HG03378 (cell line): ENCODE results near the gene CEP290.
"Not testable (repeated sequence)": the region's sequence is repeated elsewhere in the genome, so short reads cannot be mapped to it uniquely, and the experiment has no call there.

ENCODE experiments used
- ATAC-seq: cut with Tn5 transposase; IDR thresholded peaks from one replicate; pipeline ENCODE4 v1.9.1; 2021; ENCODE audit warnings: mild to moderate bottlenecking, moderate library complexity; ENCODE audit not compliant: unreplicated experiment

CEP290 gene

DNA sequence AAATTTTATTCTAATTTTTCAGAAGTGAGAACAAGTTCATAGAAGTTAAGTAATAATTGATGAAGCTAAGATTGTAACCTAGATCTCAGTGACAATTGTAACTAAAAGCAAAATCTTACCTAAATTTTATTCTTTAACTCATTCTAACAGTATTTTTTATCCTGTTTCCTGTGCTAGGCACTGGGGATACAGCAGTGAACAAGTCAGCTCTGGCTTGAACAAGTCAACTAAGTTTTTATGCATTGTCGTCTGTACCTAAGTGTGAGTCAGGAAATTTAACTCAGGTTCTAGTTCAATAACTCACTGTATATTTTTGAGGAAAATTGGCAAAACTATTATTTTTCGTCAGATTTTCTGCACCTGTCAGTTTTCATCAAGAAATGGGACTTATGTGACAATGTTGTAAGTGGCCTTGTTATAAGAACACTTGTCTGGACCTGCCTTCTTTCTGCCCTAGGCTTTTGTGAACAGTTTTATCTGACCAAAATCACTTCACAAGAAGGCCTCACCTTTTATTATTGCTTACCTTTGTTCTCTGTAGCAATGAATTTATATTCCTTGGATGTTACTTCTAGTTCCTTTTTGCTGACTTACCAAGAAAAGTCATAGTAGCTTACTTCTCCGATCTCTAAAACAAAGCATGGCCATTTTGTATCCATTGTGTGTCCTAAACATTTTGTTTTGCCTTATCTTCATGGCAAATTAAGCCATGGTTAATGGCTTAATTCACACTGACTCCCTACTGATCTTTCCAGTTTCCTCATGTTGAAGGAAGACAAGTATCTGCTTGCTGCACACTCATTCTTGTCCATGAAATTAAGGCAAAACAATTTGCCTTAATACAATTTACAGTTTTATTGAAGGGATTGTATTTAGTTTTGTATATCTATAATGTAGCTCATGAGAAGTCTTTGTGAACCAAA lies 2.9 kb upstream of the CEP290 start:
- ATAC-seq = no peak

DNA sequence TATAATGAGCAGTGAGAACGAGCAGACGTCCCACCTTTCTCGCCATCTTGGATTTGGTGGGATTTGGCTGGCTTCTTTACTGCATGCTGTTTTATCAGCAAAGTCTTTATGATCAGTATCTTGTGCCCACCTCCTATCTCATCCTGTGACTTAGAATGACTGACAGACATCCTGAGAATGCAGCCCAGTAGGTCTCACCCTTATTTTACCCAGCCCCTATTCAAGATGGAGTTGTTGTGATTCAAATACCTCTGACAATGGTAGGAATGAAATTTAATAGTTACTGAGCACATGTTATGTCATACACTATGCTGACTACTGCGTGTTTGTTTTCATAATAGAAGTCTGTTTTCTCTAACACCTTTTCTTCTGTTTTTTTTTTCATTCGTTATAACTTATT lies 2.1 kb upstream of the CEP290 start:
- no peak for ATAC-seq

DNA sequence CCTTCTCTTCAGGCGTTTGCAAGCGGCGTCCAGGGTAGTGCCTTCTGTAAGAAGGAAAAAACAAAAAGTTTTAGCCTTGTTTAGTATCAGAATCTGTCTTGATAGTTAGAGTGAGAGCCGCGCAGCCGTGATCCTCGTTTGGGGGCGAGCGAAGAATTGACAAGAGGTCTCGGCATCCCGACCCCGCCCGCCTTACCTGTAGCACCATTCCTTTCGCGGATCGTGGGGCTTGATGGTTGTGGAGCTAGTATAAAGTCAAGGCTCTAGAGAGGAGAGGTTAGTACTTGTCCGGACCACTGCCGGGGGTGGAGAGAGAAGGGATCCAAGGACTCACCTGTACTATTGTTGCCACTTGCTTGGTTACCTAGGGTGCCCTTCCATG lies 713 bp upstream of the CEP290 start:
- no peak for ATAC-seq

DNA sequence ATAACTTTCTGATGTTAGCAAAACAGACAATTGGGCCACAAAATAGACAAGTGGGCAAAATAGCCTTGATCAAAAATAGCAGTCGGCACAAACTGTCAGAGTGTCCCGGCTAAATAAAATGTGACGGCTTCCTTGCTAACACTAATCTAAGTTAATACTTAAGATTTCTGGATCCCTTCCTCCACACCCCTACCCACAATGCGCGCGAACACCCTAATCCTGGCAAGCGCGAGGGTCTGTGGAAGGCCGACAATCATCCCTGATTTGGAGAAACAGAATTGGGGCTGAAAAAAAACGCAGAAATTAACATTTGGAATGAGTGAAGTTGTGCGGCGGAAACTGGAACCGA lies 489 bp downstream of the CEP290 start:
- no peak for ATAC-seq

DNA sequence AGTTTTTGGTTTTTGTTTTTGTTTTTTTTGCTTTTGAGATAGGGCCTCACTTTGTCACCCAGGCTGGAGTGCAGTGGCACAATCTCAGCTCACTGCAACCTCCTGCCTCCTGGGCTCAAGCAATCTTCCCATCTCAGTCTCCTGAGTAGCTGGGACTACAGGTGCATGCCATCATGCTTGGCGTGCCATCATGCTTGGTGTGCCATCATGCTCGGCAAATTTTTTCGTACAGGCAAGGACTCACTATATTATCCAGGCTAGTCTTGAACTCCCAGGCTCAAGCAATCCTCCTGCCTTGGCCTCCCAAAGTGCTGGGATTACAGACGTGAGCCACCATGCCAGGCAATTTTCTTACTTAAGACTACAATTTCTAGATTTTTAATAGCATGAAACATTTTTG lies 2.2 kb downstream of the CEP290 start:
- ATAC-seq = not testable (repeated sequence)

DNA sequence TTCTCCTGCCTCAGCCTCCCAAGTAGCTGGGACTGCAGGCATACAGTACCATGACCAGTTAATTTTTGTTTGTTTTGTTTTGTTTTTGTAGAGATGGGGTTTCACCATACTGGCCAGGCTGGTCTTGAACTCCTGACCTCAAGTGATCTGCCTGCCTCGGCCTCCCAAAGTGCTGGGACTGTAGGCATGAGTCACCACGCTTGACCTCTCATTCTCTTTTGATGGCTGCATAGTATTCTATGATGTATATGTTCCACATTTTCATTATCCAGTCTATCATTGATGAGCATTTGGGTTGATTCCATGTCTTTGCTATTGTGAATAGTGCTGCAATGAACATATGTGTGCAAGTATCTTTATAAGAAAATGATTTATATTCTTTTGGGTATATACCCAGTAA lies 8.7 kb downstream of the CEP290 start:
- not testable (repeated sequence) for ATAC-seq

DNA sequence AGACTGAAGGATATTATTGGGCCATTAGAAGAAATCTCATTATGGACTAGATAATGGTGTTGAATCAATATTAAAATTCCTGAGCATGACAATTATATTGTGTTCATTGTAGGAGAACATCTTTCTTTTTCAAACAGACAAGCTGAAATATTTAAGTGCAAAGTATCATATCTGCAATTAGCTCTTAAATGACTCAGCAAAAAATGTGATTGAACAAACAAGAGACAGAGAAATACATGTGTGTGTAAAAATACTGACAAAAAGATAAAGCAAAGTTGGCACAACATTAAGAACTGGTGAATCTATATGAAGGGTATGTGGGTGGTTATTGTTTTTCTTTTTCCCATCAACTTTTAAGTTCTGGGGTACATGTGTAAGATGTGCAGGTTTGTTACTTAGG lies 9.5 kb downstream of the CEP290 start:
- ATAC-seq = no peak

DNA sequence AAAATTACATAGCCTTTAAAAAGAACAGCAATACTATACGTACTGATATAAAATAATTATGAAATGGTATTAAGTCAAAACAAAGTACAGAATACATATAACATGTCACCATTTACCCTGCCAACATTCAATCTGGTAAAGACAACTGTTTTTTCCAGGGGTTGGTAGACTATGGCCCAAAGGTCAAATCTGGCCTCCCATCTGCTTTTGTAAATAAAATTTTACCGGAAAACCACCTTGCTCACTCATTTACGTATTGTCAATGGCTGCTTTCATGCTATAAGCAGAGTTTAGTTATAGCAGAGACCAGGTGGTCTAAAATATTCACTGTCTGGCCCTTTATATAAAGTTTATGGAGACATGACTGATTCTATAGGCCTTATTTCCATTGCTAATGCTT lies 14.0 kb downstream of the CEP290 start:
- ATAC-seq = no peak

DNA sequence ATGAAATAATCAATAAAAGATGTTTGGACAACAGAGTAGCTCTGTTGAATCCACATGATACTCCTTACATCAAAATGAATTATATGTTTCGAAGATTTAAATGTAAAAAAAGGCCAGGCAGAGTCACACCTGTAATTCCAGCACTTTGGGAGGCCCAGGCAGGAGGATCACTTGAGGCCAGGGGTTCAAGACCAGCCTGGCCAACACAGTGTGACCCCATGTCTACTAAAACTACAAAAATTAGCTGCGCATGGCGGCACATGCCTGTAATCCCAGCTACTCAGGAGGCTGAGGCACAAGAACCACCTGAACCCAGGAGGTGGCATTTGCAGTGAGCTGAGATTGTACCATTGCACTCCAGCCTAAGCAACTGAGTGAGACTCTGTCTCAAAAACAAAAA lies 14.8 kb downstream of the CEP290 start:
- no peak for ATAC-seq

DNA sequence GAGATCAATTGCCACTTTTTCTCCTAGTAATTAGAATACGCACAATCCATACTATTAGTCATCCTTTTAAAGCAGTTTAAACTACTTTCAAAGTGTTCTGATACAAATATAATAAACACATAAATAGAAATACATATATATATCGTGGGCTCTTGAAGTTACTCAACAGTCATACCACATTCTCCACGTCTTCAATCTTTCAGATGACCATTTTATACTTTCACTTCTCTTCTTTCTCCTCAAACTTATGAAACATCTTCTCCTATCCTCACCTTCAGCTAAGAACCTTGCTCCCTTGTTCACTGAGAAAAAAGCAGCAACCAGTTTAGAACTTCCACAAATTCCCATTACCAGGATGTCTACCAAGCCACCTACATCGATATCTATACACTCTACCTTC lies 19.2 kb downstream of the CEP290 start:
- peak; percentile 53 for ATAC-seq

DNA sequence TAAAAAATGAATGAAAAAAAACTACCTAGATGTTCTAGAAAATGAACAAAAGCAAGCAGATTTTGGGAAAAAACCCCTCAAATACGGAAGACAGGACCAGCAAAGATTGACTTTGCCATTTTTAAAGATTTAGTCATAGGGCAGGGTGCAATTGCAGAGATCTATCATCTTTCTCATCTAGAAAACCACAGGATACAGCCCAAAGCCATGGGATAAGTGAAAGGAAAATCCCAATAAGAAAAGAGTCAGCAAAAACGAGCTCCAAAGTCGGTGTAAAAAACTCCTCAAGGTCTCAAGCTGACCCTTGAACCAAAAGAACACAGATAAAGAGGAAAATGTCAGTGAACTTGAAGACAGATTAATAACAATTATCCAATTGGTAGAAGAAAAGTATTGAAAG lies 28.0 kb downstream of the CEP290 start:
- ATAC-seq = no peak

DNA sequence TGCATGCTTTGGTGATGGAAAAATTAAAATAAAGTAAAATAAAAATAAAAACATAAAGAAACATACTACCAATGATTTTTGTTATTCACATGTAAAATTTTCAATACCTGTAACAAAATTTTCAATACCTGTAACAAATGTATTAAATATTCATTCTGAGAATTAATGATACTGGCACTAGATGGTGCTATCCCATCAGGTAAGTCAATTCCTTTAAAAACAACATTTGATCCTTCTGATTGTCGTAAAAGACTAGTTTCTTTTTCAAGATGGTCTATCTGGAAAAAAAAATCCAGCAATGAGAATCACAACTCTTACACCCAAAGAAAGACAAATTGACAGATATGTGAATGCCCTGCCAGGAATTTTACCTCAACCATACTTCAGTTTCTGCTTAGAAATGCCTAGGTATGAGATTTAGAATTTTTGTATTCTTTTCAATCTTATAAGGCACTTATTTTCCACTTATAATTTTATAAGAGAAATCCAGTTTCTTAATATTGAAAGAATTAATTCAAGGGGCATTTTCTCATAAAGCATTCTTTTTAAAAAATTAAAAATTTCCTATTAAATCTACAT lies 30.7 kb downstream of the CEP290 start:
- ATAC-seq = no peak

DNA sequence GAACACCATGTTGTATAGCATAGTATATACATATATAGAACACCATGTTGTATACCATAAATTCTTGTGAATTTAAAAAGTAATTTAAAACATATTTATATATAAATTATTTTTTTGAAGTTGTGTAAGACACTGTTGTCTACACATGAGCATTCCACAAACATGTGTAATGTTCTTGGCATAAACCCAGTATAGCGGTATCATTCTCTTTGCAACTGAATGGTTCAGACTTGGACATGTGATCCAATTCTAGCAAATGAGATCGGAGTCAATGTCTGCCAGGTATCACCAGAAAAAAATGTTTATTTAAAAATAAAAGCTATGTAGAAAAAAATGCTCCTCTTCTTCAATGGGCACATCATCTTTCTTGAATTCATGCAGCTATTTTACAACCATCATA lies 33.9 kb downstream of the CEP290 start:
- no peak for ATAC-seq

DNA sequence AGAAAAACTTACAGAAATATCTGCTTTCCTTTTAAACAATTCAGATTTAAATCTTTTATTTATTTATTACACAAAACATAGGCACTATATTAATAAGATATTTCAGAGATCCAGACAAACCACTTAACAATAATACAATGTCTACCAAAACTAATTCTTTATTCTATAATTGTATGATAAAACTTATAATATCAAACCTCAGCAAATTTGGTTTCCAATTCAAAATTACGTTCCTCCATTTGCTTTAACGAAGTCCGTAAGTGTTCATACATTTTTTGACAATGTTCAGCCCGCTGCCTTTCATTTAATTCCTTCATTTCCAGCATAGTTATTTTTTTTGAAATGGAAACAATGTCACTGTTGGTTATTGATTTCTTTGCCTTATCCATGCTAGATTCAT lies 48.3 kb downstream of the CEP290 start:
- ATAC-seq = no peak

DNA sequence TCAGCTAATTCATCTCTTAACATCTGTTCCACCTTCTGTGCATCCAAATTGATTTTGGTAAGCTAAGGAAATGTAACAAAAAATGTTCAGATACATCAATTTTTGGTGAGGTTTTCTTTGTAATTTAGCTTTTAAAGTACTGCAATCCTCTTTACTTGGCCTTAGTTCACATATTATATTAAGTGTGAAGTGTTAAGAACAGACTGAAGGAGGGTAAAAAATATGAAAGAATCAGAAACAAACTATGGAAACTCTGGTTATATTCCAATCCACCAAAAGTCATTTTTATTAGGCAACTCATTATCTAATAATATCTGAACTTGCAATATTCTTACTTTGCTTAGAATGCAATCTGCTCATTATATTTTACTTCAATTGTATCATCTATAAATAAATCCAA lies 49.1 kb downstream of the CEP290 start:
- ATAC-seq = no peak

DNA sequence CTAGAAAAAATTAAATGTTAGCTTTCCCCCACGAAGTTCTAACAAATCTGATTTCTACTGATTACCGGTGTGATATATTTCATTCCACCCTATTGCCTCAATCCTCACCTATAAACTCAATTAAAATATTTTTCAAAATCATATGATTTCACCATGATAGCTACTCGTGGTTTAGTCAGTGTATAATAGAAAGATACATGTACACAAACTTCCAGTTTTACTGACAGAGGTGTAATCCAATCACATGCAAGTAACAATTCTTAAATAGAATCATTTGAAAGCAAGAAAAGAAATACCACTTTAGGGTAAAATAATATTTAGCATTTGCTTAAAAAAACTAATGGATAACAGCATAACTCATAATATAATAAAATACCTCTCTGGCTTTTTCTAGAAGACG lies 57.7 kb downstream of the CEP290 start:
- ATAC-seq = no peak

DNA sequence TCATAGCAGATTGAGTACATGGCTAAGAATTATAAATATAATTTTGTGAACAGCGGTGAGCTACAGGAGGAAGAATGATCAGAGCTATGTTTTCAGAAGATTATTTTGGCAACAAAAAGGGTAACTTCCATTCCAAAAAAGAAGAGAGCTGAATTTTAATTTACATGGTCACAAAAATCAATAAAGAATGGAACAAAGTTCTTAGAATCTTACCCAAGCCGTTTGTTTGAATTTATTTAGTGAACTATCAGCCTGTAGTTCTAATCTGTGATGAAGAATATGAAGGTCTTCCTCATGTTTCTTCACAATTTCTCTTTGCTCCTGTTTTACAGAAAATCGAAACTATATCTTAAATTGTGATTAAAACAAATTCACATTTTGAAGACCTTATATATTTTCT lies 58.3 kb downstream of the CEP290 start:
- no peak for ATAC-seq

DNA sequence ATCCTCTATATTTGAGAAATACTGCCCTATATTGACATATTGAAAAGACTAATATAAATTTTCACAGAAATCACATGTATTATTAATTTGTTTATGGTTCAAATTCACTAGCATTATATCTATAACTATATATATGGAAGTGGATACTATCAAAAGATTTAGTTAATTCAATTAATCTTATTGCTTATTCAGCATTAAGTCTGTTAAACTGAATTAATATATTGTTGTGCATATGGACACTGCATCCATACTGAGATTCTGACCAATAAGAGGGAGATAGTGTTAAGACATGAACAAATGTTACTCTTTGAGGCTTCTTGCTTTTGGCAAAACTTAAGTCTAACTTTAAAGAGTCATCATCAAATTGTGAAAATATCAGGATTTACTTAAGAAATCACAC lies 60.6 kb downstream of the CEP290 start:
- ATAC-seq = no peak

DNA sequence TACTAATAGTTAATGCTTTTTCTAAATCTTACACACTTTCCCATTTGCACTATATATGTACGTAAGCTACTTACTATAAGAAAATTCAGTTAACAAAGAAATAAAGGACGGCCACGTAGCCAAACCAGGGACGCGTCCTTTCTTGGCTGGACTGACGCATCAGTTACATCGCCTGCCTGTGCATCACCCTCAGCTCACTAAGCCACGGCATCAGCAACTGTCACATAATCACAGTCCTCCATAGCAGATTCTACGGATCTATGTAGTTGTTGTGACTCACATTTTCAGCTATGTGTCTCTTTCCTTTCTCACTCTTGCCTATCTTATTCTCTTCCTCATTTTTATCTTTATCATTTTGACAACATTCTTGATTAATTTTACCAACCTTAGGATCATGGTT lies 74.6 kb downstream of the CEP290 start:
- ATAC-seq = no peak

DNA sequence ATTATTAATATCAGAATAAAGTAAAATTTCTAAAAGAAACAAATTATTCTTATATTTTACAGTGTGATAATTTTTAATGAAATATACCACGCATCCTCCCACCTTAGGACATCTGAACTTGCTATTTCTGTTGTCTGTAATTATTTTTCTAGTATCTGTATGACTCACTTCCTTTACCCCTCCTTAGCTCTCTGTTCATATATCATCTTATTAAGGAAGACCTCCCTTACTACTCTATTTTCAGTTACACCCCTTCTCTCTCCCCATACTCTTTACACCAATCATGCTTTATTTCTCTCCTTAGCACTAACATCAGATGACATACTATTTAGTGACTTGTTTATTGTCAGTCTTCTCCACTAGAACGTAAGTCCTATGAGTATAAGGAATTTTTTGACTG lies 78.5 kb downstream of the CEP290 start:
- ATAC-seq = peak; percentile 92

DNA sequence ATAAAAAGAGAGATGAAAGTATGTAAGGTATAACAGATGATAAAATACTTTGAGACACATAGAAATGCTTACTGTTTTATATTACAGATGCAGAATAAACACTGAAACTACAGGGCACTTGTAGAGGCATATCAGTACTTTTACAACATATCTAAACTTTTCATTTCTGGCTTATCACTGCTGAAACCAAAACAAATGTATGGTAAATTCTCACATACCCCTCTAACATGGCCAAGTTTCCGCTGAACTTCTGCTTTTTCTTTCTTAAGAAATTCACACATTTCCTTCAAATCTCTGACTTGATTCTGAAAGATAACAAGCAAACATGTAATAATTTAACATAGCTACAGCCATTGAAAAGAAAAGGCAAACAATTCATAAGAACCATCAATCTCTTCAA lies 79.4 kb downstream of the CEP290 start:
- ATAC-seq = peak; percentile 75

DNA sequence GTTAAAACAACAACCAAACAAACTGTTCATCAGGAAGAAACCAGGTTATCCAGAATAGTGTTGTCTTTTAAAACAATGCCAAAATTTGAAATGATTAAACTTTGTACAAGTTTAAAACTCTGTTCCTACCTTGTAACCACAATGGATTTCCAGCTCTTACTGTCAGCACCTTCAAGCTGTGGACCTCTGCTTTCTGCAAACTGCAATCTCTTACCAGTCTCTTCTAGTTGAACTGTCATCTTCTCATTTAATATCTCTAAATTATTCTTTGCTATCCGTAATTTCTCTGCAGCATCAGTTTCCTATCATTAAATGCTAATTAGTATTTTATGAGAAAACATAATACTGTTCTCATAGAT lies 83.2 kb downstream of the CEP290 start:
- no peak for ATAC-seq
